HepG2 (cell line): Measurements from ENCODE around the gene JTB. TPM values are rescaled to one million over a fixed set of nuclear protein-coding genes. Genes with fewer than 3 reads are reported as not detected.

Experiments used
- AHR ChIP-seq: IDR thresholded peaks from 2 replicates; pipeline ENCODE4 v1.6.1; 2018; ENCODE audit warnings: missing genetic modification reagents, missing compliant biosample characterization
- ETV6 ChIP-seq: sonication (generic); formaldehyde crosslinking; conservative IDR thresholded peaks from 2 replicates; pipeline ENCODE4 v1.4.0; 2020; ENCODE audit warnings: missing genetic modification reagents
- KDM5A ChIP-seq: fragments of 200-600 bp; sonication (generic); IDR thresholded peaks from 2 replicates; pipeline ENCODE4 v1.7.0; 2018; ENCODE audit warnings: antibody characterized with exemption, mild to moderate bottlenecking, low read length, borderline replicate concordance
- KLF9 ChIP-seq: IDR thresholded peaks from 2 replicates; pipeline ENCODE4 v1.6.1; 2016; ENCODE audit warnings: low read depth
- MAZ ChIP-seq, 2 experiments: sonication (generic) in 1 of 2; formaldehyde crosslinking in 1 of 2; IDR thresholded peaks; 2 replicates each; pipeline versions ENCODE4 v1.5.0 to v1.6.1; 2012 to 2020; ENCODE audit warnings: low read depth in 2 of 2, mild to moderate bottlenecking in 2 of 2, borderline replicate concordance in 1 of 2, improper control_type of control experiment in 1 of 2, low read length in 1 of 2, missing genetic modification reagents in 1 of 2, moderate library complexity in 1 of 2
- NFYB ChIP-seq: sonication (generic); formaldehyde crosslinking; IDR thresholded peaks from 2 replicates; pipeline ENCODE4 v1.4.0; 2020; ENCODE audit warnings: missing genetic modification reagents
- NR1H2 ChIP-seq: sonication (generic); formaldehyde crosslinking; IDR thresholded peaks from 2 replicates; pipeline ENCODE4 v1.8.1; 2022; ENCODE audit warnings: low read depth, missing genetic modification reagents, borderline replicate concordance
- RFX3 ChIP-seq: IDR thresholded peaks from 2 replicates; pipeline ENCODE4 v1.6.1; 2016; ENCODE audit warnings: missing biosample characterization, missing genetic modification reagents
- SETDB1 ChIP-seq: sonication (generic); formaldehyde crosslinking; IDR thresholded peaks from 2 replicates; pipeline ENCODE4 v1.5.1; 2020; ENCODE audit warnings: missing genetic modification reagents, mild to moderate bottlenecking, borderline replicate concordance
- SOX5 ChIP-seq: IDR thresholded peaks from 2 replicates; pipeline ENCODE4 v1.6.1; 2016; ENCODE audit warnings: borderline replicate concordance
- SRY ChIP-seq: sonication (generic); formaldehyde crosslinking; IDR thresholded peaks from 2 replicates; pipeline ENCODE4 v1.8.0; 2022; ENCODE audit warnings: mild to moderate bottlenecking, missing genetic modification reagents
- STAT5B ChIP-seq: sonication (generic); formaldehyde crosslinking; IDR thresholded peaks from 2 replicates; pipeline ENCODE4 v1.4.0; 2020; ENCODE audit warnings: missing genetic modification reagents
- ZBTB1 ChIP-seq: sonication (generic); formaldehyde crosslinking; IDR thresholded peaks from 2 replicates; pipeline ENCODE4 v1.4.0; 2020; ENCODE audit warnings: missing genetic modification reagents, borderline replicate concordance
- ZNF10 ChIP-seq: sonication (generic); formaldehyde crosslinking; IDR thresholded peaks from 2 replicates; pipeline ENCODE4 v1.4.0; 2020; ENCODE audit warnings: mild to moderate bottlenecking, low read depth, missing genetic modification reagents, borderline replicate concordance
- ZNF121 ChIP-seq: sonication (generic); formaldehyde crosslinking; IDR thresholded peaks from 2 replicates; pipeline ENCODE4 v1.5.0; 2020; ENCODE audit warnings: mild to moderate bottlenecking, missing genetic modification reagents
- ZNF205 ChIP-seq: IDR thresholded peaks from 2 replicates; pipeline ENCODE4 v1.6.1; 2018; ENCODE audit warnings: missing biosample characterization, missing genetic modification reagents
- ZNF33A ChIP-seq: sonication (generic); formaldehyde crosslinking; IDR thresholded peaks from 2 replicates; pipeline ENCODE4 v1.5.1; 2020; ENCODE audit warnings: missing genetic modification reagents, mild to moderate bottlenecking, moderate library complexity, borderline replicate concordance
- ZNF564 ChIP-seq: sonication (generic); formaldehyde crosslinking; IDR thresholded peaks from 2 replicates; pipeline ENCODE4 v1.8.1; 2023; ENCODE audit warnings: mild to moderate bottlenecking, missing genetic modification reagents
- ZNF772 ChIP-seq: sonication (generic); formaldehyde crosslinking; IDR thresholded peaks from 2 replicates; pipeline ENCODE4 v1.5.0; 2020; ENCODE audit warnings: mild to moderate bottlenecking, missing genetic modification reagents
- ZNF773 ChIP-seq: sonication (generic); formaldehyde crosslinking; IDR thresholded peaks from 2 replicates; pipeline ENCODE4 v1.4.0; 2020; ENCODE audit warnings: missing genetic modification reagents, borderline replicate concordance
- ZNF780A ChIP-seq: sonication (generic); formaldehyde crosslinking; IDR thresholded peaks from 2 replicates; pipeline ENCODE4 v1.8.0; 2022; ENCODE audit warnings: mild to moderate bottlenecking, missing genetic modification reagents, moderate library complexity
- ZNF790 ChIP-seq: sonication (generic); formaldehyde crosslinking; IDR thresholded peaks from 2 replicates; pipeline ENCODE4 v1.8.0; 2022; ENCODE audit warnings: missing genetic modification reagents, mild to moderate bottlenecking, borderline replicate concordance
- ZNF879 ChIP-seq: sonication (generic); formaldehyde crosslinking; IDR thresholded peaks from 2 replicates; pipeline ENCODE4 v1.8.1; 2023; ENCODE audit warnings: missing genetic modification reagents
- ZSCAN29 ChIP-seq: sonication (generic); formaldehyde crosslinking; conservative IDR thresholded peaks from 2 replicates; pipeline ENCODE4 v1.4.0; 2020; ENCODE audit warnings: mild to moderate bottlenecking, missing genetic modification reagents
- polyA plus RNA-seq, 8 experiments: library from polyadenylated mRNA; depleted of rRNA in 3 of 8; stranded (reverse) in 7 of 8; unstranded in 1 of 8; fragments of >200 nt; fragmentation: Illumina TruSeq in 4 of 8; extraction: Trizol in 4 of 8; gene quantifications; 2 replicates each; pipeline versions ENCODE4 v1.2.1 to v1.2.3, GENCODE V29; 2011 to 2016; ENCODE audit warnings: low read depth in 4 of 8, missing spikeins in 1 of 8, mixed read lengths in 1 of 8; ENCODE audit not compliant: insufficient read depth in 1 of 8
- total RNA-seq, 5 experiments: library from RNA; depleted of rRNA; stranded (reverse); fragments of >200 nt; fragmentation: Illumina TruSeq; extraction: Trizol; gene quantifications; 2 replicates each; pipeline ENCODE4 v1.2.3, GENCODE V29; 2016; ENCODE audit warnings: low read depth in 1 of 5
- TF ChIP-seq, protein P1 (sequence below): sonication (generic); formaldehyde crosslinking; IDR thresholded peaks from 2 replicates; pipeline ENCODE4 v1.5.1; 2020; ENCODE audit warnings: mild to moderate bottlenecking, missing genetic modification reagents, borderline replicate concordance

JTB gene
- total and polyA plus RNA-seq, 2 of the 13 experiments (the other 11 are each of a cell fraction or from before 2014, with no cell fraction given) = 96.7 to 99.2 TPM

DNA sequence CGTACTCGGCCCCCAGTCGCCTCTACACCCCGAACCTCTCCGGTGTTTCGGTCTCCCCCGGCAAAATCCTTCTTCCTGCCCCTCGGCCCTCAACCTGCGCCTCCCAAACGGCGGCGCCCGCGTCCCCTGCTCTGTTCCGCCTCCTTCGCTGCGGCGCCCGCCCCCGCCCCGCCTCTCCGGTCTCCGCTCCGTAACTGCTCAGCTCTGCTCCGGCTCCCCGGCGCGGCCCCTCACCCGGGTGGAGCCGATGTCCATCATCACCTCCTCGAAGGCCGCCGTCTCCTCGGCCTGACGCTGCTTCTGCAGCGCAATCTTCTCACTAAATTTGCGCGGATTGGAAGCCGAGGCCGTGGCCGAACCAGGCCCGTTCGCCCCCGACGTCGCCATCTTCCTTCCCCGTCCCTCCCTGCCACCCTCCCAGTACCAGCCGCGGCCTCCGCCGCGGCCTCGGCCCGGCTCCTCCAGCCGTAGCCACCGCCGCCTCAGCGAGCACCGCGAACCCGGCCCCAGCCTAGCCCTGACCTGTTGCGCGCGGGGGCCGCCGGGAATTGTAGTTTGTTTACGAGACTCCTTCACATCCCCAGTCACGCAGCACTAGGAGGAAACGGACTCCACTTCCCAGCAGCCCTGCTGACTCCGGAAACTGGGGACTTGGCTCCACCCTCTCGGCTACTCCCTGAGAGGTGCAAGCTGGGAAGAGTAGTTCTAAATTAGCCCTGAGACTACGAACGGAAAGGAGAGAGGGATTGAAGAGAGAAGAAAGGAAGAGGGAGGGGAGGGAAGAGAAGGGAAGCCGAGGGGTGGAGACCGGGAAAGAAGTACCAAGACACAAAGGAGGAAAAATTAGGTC is 19.1 kb downstream of the JTB start, which contains the start of gene CRTC2 (continued):
- TF ChIP-seq ZNF33A (CRISPR knock-in tag) (no peak), ZNF10 (CRISPR knock-in tag) (no peak), RFX3 (CRISPR knock-in tag) (no peak), KDM5A (peak; percentile 83), KLF9 (CRISPR knock-in tag) (0 out of 2 replicates have a peak, but pooled peaks have one; percentile 26), ZSCAN29 (CRISPR knock-in tag) (no peak), STAT5B (CRISPR knock-in tag) (no peak), SRY (CRISPR knock-in tag) (0 out of 2 replicates have a peak, but pooled peaks have one; percentile 28), NFYB (CRISPR knock-in tag) (no peak; the same call in none of the 2 replicates), ZNF772 (CRISPR knock-in tag) (0 out of 2 replicates have a peak, but pooled peaks have one; percentile 35), SOX5 (CRISPR knock-in tag) (peak; percentile 16; the same call in 1 of the 2 replicates), NR1H2 (CRISPR knock-in tag) (peak; percentile 47; the same call in 1 of the 2 replicates), AHR (CRISPR knock-in tag) (no peak), ZNF205 (no peak), SETDB1 (CRISPR knock-in tag) (no peak), ZNF564 (CRISPR knock-in tag) (peak; percentile 79), ETV6 (CRISPR knock-in tag) (no peak; the same call in 1 of the 2 replicates), MAZ (IDR thresholded peaks at IDR 0.05; ENCODE audit: borderline replicate concordance, low read depth, low read length) (no peak), MAZ (CRISPR knock-in tag; IDR thresholded peaks at IDR 0.05; ENCODE audit: low read depth) (peak; percentile 75), ZBTB1 (CRISPR knock-in tag) (no peak), ZNF790 (CRISPR knock-in tag) (peak; percentile 69; the same call in 1 of the 2 replicates), ZNF780A (CRISPR knock-in tag) (no peak), ZNF773 (CRISPR knock-in tag) (peak; percentile 82; the same call in 1 of the 2 replicates), ZNF121 (CRISPR knock-in tag) (peak; percentile 30; the same call in 1 of the 2 replicates), ZNF879 (CRISPR knock-in tag) (no peak)
- TF ChIP-seq, protein P1, sequence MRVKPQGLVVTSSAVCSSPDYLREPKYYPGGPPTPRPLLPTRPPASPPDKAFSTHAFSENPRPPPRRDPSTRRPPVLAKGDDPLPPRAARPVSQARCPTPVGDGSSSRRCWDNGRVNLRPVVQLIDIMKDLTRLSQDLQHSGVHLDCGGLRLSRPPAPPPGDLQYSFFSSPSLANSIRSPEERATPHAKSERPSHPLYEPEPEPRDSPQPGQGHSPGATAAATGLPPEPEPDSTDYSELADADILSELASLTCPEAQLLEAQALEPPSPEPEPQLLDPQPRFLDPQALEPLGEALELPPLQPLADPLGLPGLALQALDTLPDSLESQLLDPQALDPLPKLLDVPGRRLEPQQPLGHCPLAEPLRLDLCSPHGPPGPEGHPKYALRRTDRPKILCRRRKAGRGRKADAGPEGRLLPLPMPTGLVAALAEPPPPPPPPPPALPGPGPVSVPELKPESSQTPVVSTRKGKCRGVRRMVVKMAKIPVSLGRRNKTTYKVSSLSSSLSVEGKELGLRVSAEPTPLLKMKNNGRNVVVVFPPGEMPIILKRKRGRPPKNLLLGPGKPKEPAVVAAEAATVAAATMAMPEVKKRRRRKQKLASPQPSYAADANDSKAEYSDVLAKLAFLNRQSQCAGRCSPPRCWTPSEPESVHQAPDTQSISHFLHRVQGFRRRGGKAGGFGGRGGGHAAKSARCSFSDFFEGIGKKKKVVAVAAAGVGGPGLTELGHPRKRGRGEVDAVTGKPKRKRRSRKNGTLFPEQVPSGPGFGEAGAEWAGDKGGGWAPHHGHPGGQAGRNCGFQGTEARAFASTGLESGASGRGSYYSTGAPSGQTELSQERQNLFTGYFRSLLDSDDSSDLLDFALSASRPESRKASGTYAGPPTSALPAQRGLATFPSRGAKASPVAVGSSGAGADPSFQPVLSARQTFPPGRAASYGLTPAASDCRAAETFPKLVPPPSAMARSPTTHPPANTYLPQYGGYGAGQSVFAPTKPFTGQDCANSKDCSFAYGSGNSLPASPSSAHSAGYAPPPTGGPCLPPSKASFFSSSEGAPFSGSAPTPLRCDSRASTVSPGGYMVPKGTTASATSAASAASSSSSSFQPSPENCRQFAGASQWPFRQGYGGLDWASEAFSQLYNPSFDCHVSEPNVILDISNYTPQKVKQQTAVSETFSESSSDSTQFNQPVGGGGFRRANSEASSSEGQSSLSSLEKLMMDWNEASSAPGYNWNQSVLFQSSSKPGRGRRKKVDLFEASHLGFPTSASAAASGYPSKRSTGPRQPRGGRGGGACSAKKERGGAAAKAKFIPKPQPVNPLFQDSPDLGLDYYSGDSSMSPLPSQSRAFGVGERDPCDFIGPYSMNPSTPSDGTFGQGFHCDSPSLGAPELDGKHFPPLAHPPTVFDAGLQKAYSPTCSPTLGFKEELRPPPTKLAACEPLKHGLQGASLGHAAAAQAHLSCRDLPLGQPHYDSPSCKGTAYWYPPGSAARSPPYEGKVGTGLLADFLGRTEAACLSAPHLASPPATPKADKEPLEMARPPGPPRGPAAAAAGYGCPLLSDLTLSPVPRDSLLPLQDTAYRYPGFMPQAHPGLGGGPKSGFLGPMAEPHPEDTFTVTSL = no peak
